ENCODE results near the gene SGSM2.

SGSM2 gene

DNA sequence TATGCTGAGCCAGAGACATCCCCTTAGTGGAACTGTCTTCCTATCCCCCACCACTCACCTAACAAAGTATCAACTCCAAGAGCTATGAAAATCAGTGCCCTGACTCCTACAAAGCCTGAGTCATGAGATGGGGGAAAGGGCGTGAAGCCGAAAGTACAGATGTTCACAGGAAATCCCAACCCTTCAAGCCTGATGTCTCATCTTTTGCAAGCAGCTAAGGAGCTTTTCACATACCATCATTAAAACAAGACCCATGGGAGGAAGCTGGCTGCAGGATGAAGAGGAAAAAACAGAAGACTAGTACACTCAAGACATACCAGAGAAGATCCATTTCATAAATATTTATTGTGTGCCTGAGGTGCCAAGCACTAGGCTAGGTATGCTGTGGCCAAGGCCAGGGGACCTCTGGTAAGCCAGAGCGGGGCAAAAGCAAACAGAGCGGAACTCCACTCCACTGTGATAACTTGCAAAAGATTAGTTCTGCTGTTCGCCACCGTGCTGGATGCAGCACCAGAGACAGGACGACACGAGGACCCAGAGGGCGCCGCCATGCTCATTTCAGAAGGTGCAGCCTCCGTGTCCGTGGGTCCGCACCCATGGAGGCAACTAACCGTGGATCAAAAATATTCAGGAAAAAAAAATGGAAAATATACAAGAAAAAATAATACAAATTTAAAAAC is 68.1 kb downstream of the SGSM2 start:
- H3K9ac ChIP-seq (ENCODE audit: low read depth in 1 of 2, low read length in 2 of 2) = peak overlapping the region in 1 of 2 donors; percentile 84
- no peaks in the 10 kb centered on the region for H3K36me3 ChIP-seq (ENCODE audit: control insufficient read depth in 2 of 2, insufficient read depth in 2 of 2, low read length in 2 of 2)

DNA sequence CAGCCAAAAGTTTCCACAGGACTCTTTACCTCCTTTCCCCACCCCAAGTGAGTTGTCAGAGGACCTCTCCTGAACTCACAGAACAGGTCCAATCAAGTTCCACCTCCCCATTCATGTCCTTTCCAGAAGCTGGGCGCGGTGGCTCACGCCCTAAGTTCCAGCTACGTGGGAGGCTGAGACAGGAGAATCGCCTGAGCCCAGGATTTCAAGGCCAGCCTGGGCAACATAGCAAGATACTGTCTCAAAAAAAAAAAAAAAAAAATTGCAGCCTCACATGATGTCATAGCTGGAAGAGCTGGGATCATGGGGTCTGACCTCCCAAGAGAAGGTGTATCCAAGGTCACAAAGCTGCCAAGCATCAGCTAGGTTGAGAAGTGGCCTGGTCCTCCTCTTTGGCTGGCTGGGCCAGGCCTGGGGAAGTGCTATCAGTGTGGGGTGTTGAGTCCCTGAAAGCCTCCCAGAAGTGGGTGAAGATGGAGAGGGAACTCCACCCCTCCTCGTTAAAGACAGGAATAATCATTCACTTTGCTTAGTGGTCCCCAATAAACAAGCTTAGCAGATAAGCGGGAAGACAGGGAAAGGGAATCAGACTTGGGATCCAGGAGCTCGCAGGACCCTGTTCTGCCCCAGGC is 69.1 kb downstream of the SGSM2 start:
- Histone ChIP-seq H3K9me3 (ENCODE audit: control insufficient read depth in 2 of 2, low read length in 2 of 2) (no peaks in the 10 kb centered on the region), H3K27ac (ENCODE audit: low read depth in 2 of 2, low read length in 2 of 2) (peak overlapping the region; percentile 100), H3K4me1 (ENCODE audit: control insufficient read depth in 2 of 2, insufficient read depth in 2 of 2, low read length in 2 of 2) (peaks cover 48 to 51% of the 10 kb centered on the region in 2 donors), H3K9ac (ENCODE audit: low read depth in 1 of 2, low read length in 2 of 2) (peak overlapping the region; percentile 71 to 84), H3K36me3 (ENCODE audit: control insufficient read depth in 2 of 2, insufficient read depth in 2 of 2, low read length in 2 of 2) (no peaks in the 10 kb centered on the region), H3K27me3 (ENCODE audit: control insufficient read depth in 2 of 2, insufficient read depth in 2 of 2, low read length in 2 of 2) (no peaks in the 10 kb centered on the region), H3K4me3 (ENCODE audit: low read length in 2 of 2) (peak overlapping the region; percentile 46 to 47)

More for the DNA sequence above, 68.1 kb downstream of the SGSM2 start:
- no peak overlapping the region for H3K4me3 ChIP-seq (ENCODE audit: low read length in 2 of 2)
- peaks cover 48 to 51% of the 10 kb centered on the region in 2 donors for H3K4me1 ChIP-seq (ENCODE audit: control insufficient read depth in 2 of 2, insufficient read depth in 2 of 2, low read length in 2 of 2)
- H3K27ac ChIP-seq (ENCODE audit: low read depth in 2 of 2, low read length in 2 of 2) = peak overlapping the region; percentile 100
- no peaks in the 10 kb centered on the region for H3K27me3 ChIP-seq (ENCODE audit: control insufficient read depth in 2 of 2, insufficient read depth in 2 of 2, low read length in 2 of 2)
- H3K9me3 ChIP-seq (ENCODE audit: control insufficient read depth in 2 of 2, low read length in 2 of 2) = no peaks in the 10 kb centered on the region

DNA sequence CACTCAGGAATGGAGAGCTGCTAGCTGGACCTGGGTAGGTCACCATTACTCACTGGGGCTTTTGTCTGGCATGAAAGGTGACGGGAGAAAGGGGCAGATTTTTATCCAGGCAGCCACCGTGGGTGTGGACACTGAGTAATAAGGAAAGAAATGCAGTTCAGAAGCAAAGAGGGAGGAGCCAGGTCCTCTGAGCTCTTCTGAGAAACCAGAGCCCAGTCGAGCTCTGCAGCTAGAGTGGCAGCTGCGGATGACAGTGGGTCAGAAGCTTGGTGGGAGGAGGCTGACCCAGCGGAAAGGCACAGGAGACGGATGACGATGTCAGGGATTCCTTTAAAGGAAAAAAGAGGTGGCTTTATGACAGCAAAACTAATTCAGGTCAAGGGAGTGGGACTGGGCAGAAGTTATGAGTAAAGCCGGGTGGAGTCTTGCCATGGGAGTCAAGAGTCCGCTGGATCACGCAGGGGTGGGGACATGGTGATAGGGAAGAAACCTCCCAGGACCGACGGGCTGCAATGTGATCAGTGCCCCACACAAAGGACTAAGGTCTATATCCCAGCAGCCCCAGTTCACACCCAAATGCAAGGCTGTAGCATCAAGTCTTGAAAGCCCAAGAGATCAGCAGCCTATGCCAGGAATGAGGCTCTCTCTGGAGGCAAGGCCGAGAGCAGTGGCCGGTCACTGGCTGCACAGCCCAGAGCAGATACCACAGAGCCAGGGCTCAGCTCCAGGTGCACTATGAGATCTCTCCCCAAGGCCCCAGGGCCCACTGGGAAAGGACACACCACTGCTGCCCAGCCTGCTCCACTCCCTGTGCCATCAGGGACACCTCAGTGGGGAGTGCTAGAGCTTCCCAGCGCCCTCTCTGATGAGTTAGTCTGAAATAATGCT is 69.8 kb downstream of the SGSM2 start:
- Histone ChIP-seq H3K9me3 (ENCODE audit: control insufficient read depth in 2 of 2, low read length in 2 of 2) (no peaks in the 10 kb centered on the region), H3K4me3 (ENCODE audit: low read length in 2 of 2) (peak overlapping the region; percentile 46 to 47), H3K4me1 (ENCODE audit: control insufficient read depth in 2 of 2, insufficient read depth in 2 of 2, low read length in 2 of 2) (peaks cover 48 to 51% of the 10 kb centered on the region in 2 donors), H3K27me3 (ENCODE audit: control insufficient read depth in 2 of 2, insufficient read depth in 2 of 2, low read length in 2 of 2) (no peaks in the 10 kb centered on the region), H3K9ac (ENCODE audit: low read depth in 1 of 2, low read length in 2 of 2) (peak overlapping the region; percentile 76 to 84), H3K36me3 (ENCODE audit: control insufficient read depth in 2 of 2, insufficient read depth in 2 of 2, low read length in 2 of 2) (no peaks in the 10 kb centered on the region), H3K27ac (ENCODE audit: low read depth in 2 of 2, low read length in 2 of 2) (peak overlapping the region; percentile 100)

DNA sequence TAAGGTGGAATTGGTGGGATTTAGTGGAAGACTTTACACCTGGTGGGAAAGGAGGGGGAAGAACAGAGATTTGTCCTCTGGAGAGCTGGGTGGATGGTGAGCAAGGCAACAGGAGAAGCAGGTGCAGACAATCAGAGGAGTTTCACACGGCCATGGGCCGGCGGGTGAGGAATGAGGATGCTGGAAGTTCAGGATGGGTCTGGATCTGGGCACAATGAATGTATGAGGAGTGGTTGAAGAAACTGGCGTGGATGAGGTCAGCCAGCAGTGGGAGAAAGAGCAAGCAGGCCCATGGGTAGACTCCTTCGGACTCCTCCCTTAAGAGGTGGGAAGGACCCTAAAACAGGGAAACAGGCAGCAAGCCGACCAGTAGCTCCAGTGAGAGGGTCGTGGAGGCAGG is 73.7 kb downstream of the SGSM2 start:
- Histone ChIP-seq H3K27ac (ENCODE audit: low read depth in 2 of 2, low read length in 2 of 2) (no peak overlapping the region), H3K4me1 (ENCODE audit: control insufficient read depth in 2 of 2, insufficient read depth in 2 of 2, low read length in 2 of 2) (peaks cover 19 to 23% of the 10 kb centered on the region in 2 donors), H3K27me3 (ENCODE audit: control insufficient read depth in 2 of 2, insufficient read depth in 2 of 2, low read length in 2 of 2) (no peaks in the 10 kb centered on the region)

DNA sequence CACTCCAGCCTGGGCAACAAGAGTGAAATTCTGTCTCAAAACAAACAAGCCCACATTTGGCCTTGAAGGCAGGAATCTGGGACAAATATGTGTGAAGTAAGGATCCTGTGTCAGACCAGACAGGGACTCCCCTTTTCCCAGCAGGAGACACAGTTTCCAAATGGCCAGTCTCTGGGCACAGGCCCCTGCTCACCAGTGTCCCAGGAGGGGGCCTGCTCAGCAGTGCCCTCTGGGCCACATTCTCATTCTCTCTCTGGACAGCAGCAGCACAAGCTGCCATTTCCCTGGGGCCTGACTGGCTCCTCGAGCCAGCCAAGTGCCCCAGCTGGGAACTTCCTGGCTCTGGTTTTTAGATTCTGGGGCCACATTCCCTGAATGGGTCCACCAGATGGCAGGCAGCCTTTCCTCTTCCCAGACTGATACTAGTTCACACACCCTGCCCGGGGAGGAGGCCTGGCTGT is 75.3 kb downstream of the SGSM2 start:
- Histone ChIP-seq H3K36me3 (ENCODE audit: control insufficient read depth in 2 of 2, insufficient read depth in 2 of 2, low read length in 2 of 2) (peaks cover 3 to 8% of the 10 kb centered on the region in 2 donors), H3K4me3 (ENCODE audit: low read length in 2 of 2) (no peak overlapping the region), H3K9me3 (ENCODE audit: control insufficient read depth in 2 of 2, low read length in 2 of 2) (no peaks in the 10 kb centered on the region), H3K27ac (ENCODE audit: low read depth in 2 of 2, low read length in 2 of 2) (peak overlapping the region; percentile 19 to 74), H3K4me1 (ENCODE audit: control insufficient read depth in 2 of 2, insufficient read depth in 2 of 2, low read length in 2 of 2) (peaks cover 3 to 8% of the 10 kb centered on the region in 2 donors), H3K27me3 (ENCODE audit: control insufficient read depth in 2 of 2, insufficient read depth in 2 of 2, low read length in 2 of 2) (no peaks in the 10 kb centered on the region), H3K9ac (ENCODE audit: low read depth in 1 of 2, low read length in 2 of 2) (peak overlapping the region in 1 of 2 donors; percentile 48)

More for the DNA sequence above, 73.7 kb downstream of the SGSM2 start:
- Histone ChIP-seq H3K36me3 (ENCODE audit: control insufficient read depth in 2 of 2, insufficient read depth in 2 of 2, low read length in 2 of 2) (peaks cover 3 to 8% of the 10 kb centered on the region in 2 donors), H3K4me3 (ENCODE audit: low read length in 2 of 2) (no peak overlapping the region), H3K9me3 (ENCODE audit: control insufficient read depth in 2 of 2, low read length in 2 of 2) (no peaks in the 10 kb centered on the region), H3K9ac (ENCODE audit: low read depth in 1 of 2, low read length in 2 of 2) (no peak overlapping the region)

DNA sequence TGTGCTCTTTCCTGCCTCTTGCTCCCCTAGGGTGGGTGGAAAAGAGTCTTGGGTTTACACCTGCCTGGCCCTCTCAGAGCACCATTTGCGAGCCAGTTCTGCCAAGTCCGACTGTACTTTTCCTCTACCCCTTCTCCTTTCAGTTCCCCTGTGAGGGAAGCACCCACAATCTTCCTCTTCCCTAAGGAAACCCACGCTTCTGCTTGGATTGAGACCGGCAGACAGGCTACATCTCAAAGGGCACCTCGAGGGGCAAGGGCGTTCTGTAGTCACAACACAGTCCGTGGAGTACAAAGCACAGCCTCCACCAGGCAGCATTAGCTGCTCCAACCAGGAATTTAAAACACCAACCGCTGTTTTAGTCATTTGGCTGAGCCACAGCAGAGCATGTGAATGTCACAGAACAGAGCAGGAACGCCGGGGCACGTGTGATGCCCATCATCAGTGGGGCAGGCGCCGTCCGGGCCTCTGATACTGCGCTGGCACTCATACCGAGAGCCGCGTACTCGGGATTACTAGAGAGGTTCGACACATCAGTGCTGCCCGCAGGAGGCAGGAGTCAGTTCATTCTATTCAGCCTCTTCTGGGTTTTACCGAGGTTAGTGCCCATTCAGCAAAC is 77.3 kb downstream of the SGSM2 start:
- Histone ChIP-seq H3K27ac (ENCODE audit: low read depth in 2 of 2, low read length in 2 of 2) (no peak overlapping the region), H3K9ac (ENCODE audit: low read depth in 1 of 2, low read length in 2 of 2) (no peak overlapping the region), H3K4me3 (ENCODE audit: low read length in 2 of 2) (no peak overlapping the region), H3K9me3 (ENCODE audit: control insufficient read depth in 2 of 2, low read length in 2 of 2) (no peaks in the 10 kb centered on the region), H3K27me3 (ENCODE audit: control insufficient read depth in 2 of 2, insufficient read depth in 2 of 2, low read length in 2 of 2) (no peaks in the 10 kb centered on the region), H3K4me1 (ENCODE audit: control insufficient read depth in 2 of 2, insufficient read depth in 2 of 2, low read length in 2 of 2) (peaks cover 0 to 4% of the 10 kb centered on the region in 2 donors), H3K36me3 (ENCODE audit: control insufficient read depth in 2 of 2, insufficient read depth in 2 of 2, low read length in 2 of 2) (peaks cover 8 to 16% of the 10 kb centered on the region in 2 donors)

DNA sequence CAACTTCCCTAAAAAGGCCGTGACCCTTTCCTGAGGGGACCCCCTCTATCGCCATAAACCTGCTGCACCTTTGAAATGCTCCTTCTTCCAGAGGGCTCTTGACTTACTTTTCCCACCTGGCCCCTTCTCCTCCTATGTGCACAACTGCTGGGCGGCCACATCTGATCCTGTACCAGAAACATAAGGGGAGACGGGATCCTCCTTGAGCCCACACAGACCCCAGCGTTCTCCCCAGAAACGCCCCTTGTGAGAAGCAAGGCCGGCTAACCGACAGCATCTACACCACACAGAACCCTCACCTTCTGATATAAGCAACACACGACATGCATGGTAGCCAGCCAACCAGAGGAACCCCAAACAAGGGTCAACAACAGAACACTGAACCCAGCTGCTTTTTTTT is 77.8 kb downstream of the SGSM2 start:
- no peak overlapping the region for H3K9ac ChIP-seq (ENCODE audit: low read depth in 1 of 2, low read length in 2 of 2)
- peaks cover 13 to 20% of the 10 kb centered on the region in 2 donors for H3K36me3 ChIP-seq (ENCODE audit: control insufficient read depth in 2 of 2, insufficient read depth in 2 of 2, low read length in 2 of 2)

DNA sequence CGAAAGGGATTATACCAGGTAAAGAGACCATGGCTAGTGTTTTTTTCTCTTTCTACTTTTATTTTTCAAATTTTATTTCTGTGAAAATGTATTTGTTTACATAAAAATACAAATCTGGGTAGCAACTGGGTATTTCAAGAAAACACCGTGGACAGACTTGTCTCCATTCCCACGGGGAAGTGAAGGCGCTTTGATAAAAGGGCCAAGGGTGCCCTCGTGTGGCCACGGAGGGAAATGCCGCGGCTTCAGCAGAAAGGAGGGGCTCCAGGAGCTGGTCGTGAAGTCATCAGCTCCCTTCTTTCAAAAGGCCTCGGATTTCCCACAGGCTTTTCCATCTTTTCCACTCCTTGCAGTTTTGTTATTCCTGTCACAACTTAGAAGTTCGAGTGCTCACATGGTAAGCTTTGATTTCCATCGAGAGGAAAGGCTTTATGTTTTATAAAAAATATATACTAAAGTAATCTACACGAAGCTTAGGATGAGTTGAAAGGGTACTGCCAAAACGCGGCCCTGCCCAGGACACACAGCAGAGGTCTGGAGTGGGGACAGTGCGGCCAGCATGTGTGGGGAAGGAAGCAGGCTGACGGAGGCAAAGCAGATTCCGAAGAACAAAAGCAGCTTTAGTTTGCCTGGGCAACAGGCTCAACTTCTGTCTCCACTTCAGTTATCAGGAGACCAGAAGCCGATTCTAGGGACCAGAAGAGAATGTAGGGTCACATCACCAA is 78.9 kb downstream of the SGSM2 start:
- Histone ChIP-seq H3K4me3 (ENCODE audit: low read length in 2 of 2) (no peak overlapping the region), H3K36me3 (ENCODE audit: control insufficient read depth in 2 of 2, insufficient read depth in 2 of 2, low read length in 2 of 2) (peaks cover 14 to 27% of the 10 kb centered on the region in 2 donors), H3K9me3 (ENCODE audit: control insufficient read depth in 2 of 2, low read length in 2 of 2) (no peaks in the 10 kb centered on the region), H3K27me3 (ENCODE audit: control insufficient read depth in 2 of 2, insufficient read depth in 2 of 2, low read length in 2 of 2) (no peaks in the 10 kb centered on the region), H3K9ac (ENCODE audit: low read depth in 1 of 2, low read length in 2 of 2) (no peak overlapping the region), H3K4me1 (ENCODE audit: control insufficient read depth in 2 of 2, insufficient read depth in 2 of 2, low read length in 2 of 2) (peaks cover 0 to 4% of the 10 kb centered on the region in 2 donors), H3K27ac (ENCODE audit: low read depth in 2 of 2, low read length in 2 of 2) (no peak overlapping the region)

More for the DNA sequence above, 77.8 kb downstream of the SGSM2 start:
- Histone ChIP-seq H3K27ac (ENCODE audit: low read depth in 2 of 2, low read length in 2 of 2) (no peak overlapping the region), H3K27me3 (ENCODE audit: control insufficient read depth in 2 of 2, insufficient read depth in 2 of 2, low read length in 2 of 2) (no peaks in the 10 kb centered on the region), H3K4me3 (ENCODE audit: low read length in 2 of 2) (no peak overlapping the region), H3K4me1 (ENCODE audit: control insufficient read depth in 2 of 2, insufficient read depth in 2 of 2, low read length in 2 of 2) (peaks cover 0 to 4% of the 10 kb centered on the region in 2 donors), H3K9me3 (ENCODE audit: control insufficient read depth in 2 of 2, low read length in 2 of 2) (no peaks in the 10 kb centered on the region)

DNA sequence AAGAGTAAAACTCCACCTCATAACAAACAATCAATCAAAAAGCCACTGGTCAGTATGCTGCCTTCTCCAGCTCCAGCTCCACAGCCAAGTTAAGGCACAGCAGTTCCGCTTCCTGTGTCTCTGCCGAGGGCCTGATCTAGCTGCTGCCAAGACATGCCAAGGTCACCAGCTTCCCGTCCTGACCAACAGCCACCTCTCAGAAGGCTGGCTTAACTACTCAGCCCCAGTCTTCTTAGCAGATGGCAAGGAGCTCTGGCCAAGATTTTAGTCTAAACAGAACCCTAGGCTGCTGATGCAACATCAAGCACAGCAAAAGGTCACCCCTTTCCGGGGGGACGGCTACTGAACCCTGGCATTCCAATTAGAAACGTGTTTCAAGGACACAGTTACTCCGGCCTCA is 81.3 kb downstream of the SGSM2 start:
- H3K9me3 ChIP-seq (ENCODE audit: control insufficient read depth in 2 of 2, low read length in 2 of 2) = no peaks in the 10 kb centered on the region
- no peak overlapping the region for H3K9ac ChIP-seq (ENCODE audit: low read depth in 1 of 2, low read length in 2 of 2)
- peaks cover 14 to 30% of the 10 kb centered on the region in 2 donors for H3K36me3 ChIP-seq (ENCODE audit: control insufficient read depth in 2 of 2, insufficient read depth in 2 of 2, low read length in 2 of 2)
- no peak overlapping the region for H3K4me3 ChIP-seq (ENCODE audit: low read length in 2 of 2)
- H3K27me3 ChIP-seq (ENCODE audit: control insufficient read depth in 2 of 2, insufficient read depth in 2 of 2, low read length in 2 of 2) = no peaks in the 10 kb centered on the region
- H3K4me1 ChIP-seq (ENCODE audit: control insufficient read depth in 2 of 2, insufficient read depth in 2 of 2, low read length in 2 of 2) = no peaks in the 10 kb centered on the region
- H3K27ac ChIP-seq (ENCODE audit: low read depth in 2 of 2, low read length in 2 of 2) = peak overlapping the region in 1 of 2 donors; percentile 41

Measured in mucosa of rectum (tissue), 2 donors.